Smooth muscle cell (in vitro differentiated cells): ENCODE measurements around the gene IRF3. TPM values are rescaled to one million over a fixed set of nuclear protein-coding genes. Genes with fewer than 3 reads are reported as not detected.

Experiments used
- DNase-seq: peaks from one replicate; lab custom pipeline; 2025; ENCODE audit not compliant: unreplicated experiment; lab: John Stamatoyannopoulos, UW
- H2AFZ ChIP-seq: fragments of 200-600 bp; sonication (generic); 2 replicates; pipeline ENCODE4 v1.6.0; 2016; ENCODE audit warnings: antibody characterized with exemption, low read depth, mild to moderate bottlenecking
- H3F3A ChIP-seq: fragments of 200-600 bp; sonication (generic); 2 replicates; pipeline ENCODE4 v1.6.0; 2017; ENCODE audit warnings: antibody characterized with exemption, low read depth
- H3K27ac ChIP-seq: fragments of 200-600 bp; sonication (generic); 2 replicates; pipeline ENCODE4 v1.5.1; 2016; ENCODE audit warnings: low read depth, mild to moderate bottlenecking
- H3K27me3 ChIP-seq: fragments of 200-600 bp; sonication (generic); 2 replicates; pipeline ENCODE4 v1.6.1; 2016; ENCODE audit warnings: low read depth, mild to moderate bottlenecking
- H3K36me3 ChIP-seq: fragments of 200-600 bp; sonication (generic); 2 replicates; pipeline ENCODE4 v1.5.1; 2016; ENCODE audit warnings: low read depth
- H3K4me1 ChIP-seq: fragments of 200-600 bp; sonication (generic); 2 replicates; pipeline ENCODE4 v1.5.1; 2016; ENCODE audit warnings: low read depth
- H3K4me2 ChIP-seq: fragments of 200-600 bp; sonication (generic); 2 replicates; pipeline ENCODE4 v1.6.0; 2016; ENCODE audit warnings: mild to moderate bottlenecking
- H3K4me3 ChIP-seq: fragments of 200-600 bp; sonication (generic); 2 replicates; pipeline ENCODE4 v1.5.1; 2016; ENCODE audit warnings: mild to moderate bottlenecking
- H3K79me2 ChIP-seq: fragments of 200-600 bp; sonication (generic); 2 replicates; pipeline ENCODE4 v1.6.0; 2016; ENCODE audit warnings: low read depth, mild to moderate bottlenecking
- H3K9ac ChIP-seq: fragments of 200-600 bp; sonication (generic); 2 replicates; pipeline ENCODE4 v1.6.0; 2016; ENCODE audit warnings: low read depth
- H3K9me3 ChIP-seq: fragments of 200-600 bp; sonication (generic); replicated peaks from 2 replicates; pipeline ENCODE4 v1.5.1; 2016; ENCODE audit warnings: low read depth
- H4K20me1 ChIP-seq: fragments of 200-600 bp; sonication (generic); 2 replicates; pipeline ENCODE4 v1.6.0; 2016; ENCODE audit warnings: low read depth
- WGBS: methylation state at CpG from one replicate; pipeline ENCODE4 v1.1.7; 2016; ENCODE audit warnings: low lambda C conversion rate; 5-methylcytosine and 5-hydroxymethylcytosine counted together
- polyA plus RNA-seq: library from polyadenylated mRNA; unstranded; fragments of >200 nt; fragmentation: Nextera tagmentation; extraction: Ambion mirVana; gene quantifications from 2 replicates; pipeline ENCODE4 v1.2.1, GENCODE V29; 2016
- total RNA-seq: library from RNA; depleted of rRNA; stranded (reverse); fragments of >200 nt; gene quantifications from 2 replicates; pipeline ENCODE4 v1.2.3, GENCODE V29; 2014
- TF ChIP-seq, protein P1 (sequence below): fragments of 200-600 bp; sonication (generic); IDR thresholded peaks from 2 replicates; pipeline ENCODE4 v1.5.1; 2017; ENCODE audit warnings: borderline replicate concordance, mild to moderate bottlenecking, antibody characterized with exemption; ENCODE audit not compliant: insufficient read depth, poor library complexity, severe bottlenecking

Gene IRF3
- total and polyA plus RNA-seq, 2 experiments from 2014 or later, result 35.1 to 45.9 TPM

- Histone ChIP-seq H3K27ac (no peak overlapping the region), H3K4me2 (no peak overlapping the region), H2AFZ (no peak overlapping the region), H3K9me3 (no peaks in the 10 kb centered on the region), H3K4me3 (no peak overlapping the region), H3K9ac (no peak overlapping the region), H3K79me2 (peaks cover 4% of the 10 kb centered on the region), H3K4me1 (peaks cover 3% of the 10 kb centered on the region), H3K36me3 (no peaks in the 10 kb centered on the region), H3F3A (no peaks in the 10 kb centered on the region), H3K27me3 (no peaks in the 10 kb centered on the region), H4K20me1 (peaks cover 29% of the 10 kb centered on the region)
- WGBS, result 97% methylated on average over 12 of the region's 12 CpGs
- no peak for DNase-seq
- TF ChIP-seq, protein P1, sequence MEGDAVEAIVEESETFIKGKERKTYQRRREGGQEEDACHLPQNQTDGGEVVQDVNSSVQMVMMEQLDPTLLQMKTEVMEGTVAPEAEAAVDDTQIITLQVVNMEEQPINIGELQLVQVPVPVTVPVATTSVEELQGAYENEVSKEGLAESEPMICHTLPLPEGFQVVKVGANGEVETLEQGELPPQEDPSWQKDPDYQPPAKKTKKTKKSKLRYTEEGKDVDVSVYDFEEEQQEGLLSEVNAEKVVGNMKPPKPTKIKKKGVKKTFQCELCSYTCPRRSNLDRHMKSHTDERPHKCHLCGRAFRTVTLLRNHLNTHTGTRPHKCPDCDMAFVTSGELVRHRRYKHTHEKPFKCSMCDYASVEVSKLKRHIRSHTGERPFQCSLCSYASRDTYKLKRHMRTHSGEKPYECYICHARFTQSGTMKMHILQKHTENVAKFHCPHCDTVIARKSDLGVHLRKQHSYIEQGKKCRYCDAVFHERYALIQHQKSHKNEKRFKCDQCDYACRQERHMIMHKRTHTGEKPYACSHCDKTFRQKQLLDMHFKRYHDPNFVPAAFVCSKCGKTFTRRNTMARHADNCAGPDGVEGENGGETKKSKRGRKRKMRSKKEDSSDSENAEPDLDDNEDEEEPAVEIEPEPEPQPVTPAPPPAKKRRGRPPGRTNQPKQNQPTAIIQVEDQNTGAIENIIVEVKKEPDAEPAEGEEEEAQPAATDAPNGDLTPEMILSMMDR, result no peak
Measured at GRCh38 chr19:49658566-49659442, 6.9 kb downstream of the IRF3 start.

GRCh38 chr19:49658139-49658517, 7.5 kb downstream of the IRF3 start:
- no peak overlapping the region for H3K4me2 ChIP-seq
- no peak overlapping the region for H3K27ac ChIP-seq
- no peaks in the 10 kb centered on the region for H3K27me3 ChIP-seq
- no peak overlapping the region for H3K9ac ChIP-seq
- WGBS, result 95% methylated on average over 13 of the region's 15 CpGs
- H3K4me1 ChIP-seq, result no peaks in the 10 kb centered on the region
- no peak for DNase-seq
- H3K36me3 ChIP-seq, result no peaks in the 10 kb centered on the region
- no peaks in the 10 kb centered on the region for H3F3A ChIP-seq
- no peak overlapping the region for H3K4me3 ChIP-seq
- no peaks in the 10 kb centered on the region for H3K9me3 ChIP-seq
- no peaks in the 10 kb centered on the region for H3K79me2 ChIP-seq
- TF ChIP-seq, protein P1, result no peak
- peaks cover 27% of the 10 kb centered on the region for H4K20me1 ChIP-seq
- no peak overlapping the region for H2AFZ ChIP-seq

GRCh38 chr19:49657493-49658138, 8.0 kb downstream of the IRF3 start:
- no peaks in the 10 kb centered on the region for H3K9me3 ChIP-seq
- H3F3A ChIP-seq, result no peaks in the 10 kb centered on the region
- 97% methylated on average over 22 of the region's 22 CpGs for WGBS
- no peaks in the 10 kb centered on the region for H3K36me3 ChIP-seq
- H2AFZ ChIP-seq, result no peak overlapping the region
- H3K27ac ChIP-seq, result no peak overlapping the region
- no peaks in the 10 kb centered on the region for H3K4me1 ChIP-seq
- H3K27me3 ChIP-seq, result no peaks in the 10 kb centered on the region
- no peak for DNase-seq
- H3K79me2 ChIP-seq, result no peaks in the 10 kb centered on the region
- H3K4me2 ChIP-seq, result no peak overlapping the region
- H3K9ac ChIP-seq, result no peak overlapping the region
- TF ChIP-seq, protein P1, result no peak
- no peak overlapping the region for H3K4me3 ChIP-seq
- peaks cover 27% of the 10 kb centered on the region for H4K20me1 ChIP-seq
